Left ventricle myocardium inferior (tissue), 1 donor: ENCODE measurements around the gene TMC7. TPM values are rescaled to one million over a fixed set of nuclear protein-coding genes. Genes with fewer than 3 reads are reported as not detected.

Experiments
- DNase-seq: peaks from one replicate; pipeline ENCODE4 v3.0.0-alpha.2; 2020
- H3K27ac ChIP-seq: fragments of 200-600 bp; replicated peaks from 2 replicates; pipeline ENCODE4 v1.8.0; 2021
- H3K27me3 ChIP-seq: fragments of 200-600 bp; 2 replicates; pipeline ENCODE4 v1.8.0; 2021; ENCODE audit warnings: low read depth
- H3K36me3 ChIP-seq: fragments of 200-600 bp; 2 replicates; pipeline ENCODE4 v1.8.0; 2021
- H3K4me1 ChIP-seq: fragments of 200-600 bp; 2 replicates; pipeline ENCODE4 v1.8.0; 2021
- H3K4me3 ChIP-seq: fragments of 200-600 bp; 2 replicates; pipeline ENCODE4 v1.8.0; 2021; ENCODE audit warnings: mild to moderate bottlenecking, moderate library complexity
- H3K9me3 ChIP-seq: fragments of 200-600 bp; replicated peaks from 2 replicates; pipeline ENCODE4 v1.8.0; 2021
- intact Hi-C: fragments of 100-400 bp; cut with micrococcal nuclease; formaldehyde crosslinking; loops from one replicate; pipeline ENCODE4 v1.11.0; 2022
- total RNA-seq: library from RNA; stranded (reverse); fragmentation: NEBNext Ultra II Directional; extraction: Animal tissue kit (Norgen Biotek cat#: 25700); gene quantifications from one replicate; pipeline ENCODE4 v1.2.1, GENCODE V29; 2021
- TF ChIP-seq, protein P1 (sequence below): fragments of 200-600 bp; IDR thresholded peaks from 2 replicates; pipeline ENCODE4 v1.8.0; 2021; ENCODE audit warnings: antibody characterized with exemption, mild to moderate bottlenecking, borderline replicate concordance
- donor health status: DM: no; HTN: yes; CAD: no; lungs with severe emphysema.

Gene TMC7
- total RNA-seq, 1 donor from 2014 or later: 0.69 TPM

DNA sequence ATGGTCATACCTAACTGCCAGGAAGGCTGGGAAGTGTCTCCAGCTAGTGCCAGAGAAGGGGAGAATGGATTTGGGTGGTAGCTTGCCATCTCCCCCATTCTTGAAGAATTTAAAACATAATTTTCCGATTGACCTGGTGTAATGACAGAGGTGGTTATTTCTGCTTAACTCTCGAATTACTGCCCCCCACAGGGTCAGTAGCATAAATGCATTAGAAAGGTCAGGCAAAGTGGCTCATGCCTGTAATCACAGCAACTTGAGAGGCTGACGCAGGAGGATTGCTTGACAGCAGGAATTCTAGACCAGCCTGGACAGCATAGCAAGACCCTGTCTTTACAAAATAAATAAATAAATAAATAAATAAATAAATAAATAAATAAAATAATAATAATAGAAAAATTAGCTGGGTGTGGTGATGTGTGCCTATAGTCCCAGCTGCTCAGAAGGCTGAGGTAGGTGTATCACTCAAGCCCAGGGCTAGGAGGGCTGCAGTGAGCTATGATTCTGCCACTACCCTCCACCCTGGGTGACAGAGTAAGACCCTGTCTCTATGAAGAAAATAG lies 27.5 kb downstream of the TMC7 start:
- Histone ChIP-seq H3K4me1 (peaks cover 3% of the 10 kb centered on the region), H3K9me3 (peaks cover 13% of the 10 kb centered on the region), H3K4me3 (no peak overlapping the region), H3K27ac (no peak overlapping the region), H3K36me3 (peaks cover 9% of the 10 kb centered on the region), H3K27me3 (no peaks in the 10 kb centered on the region)
- DNase-seq: no peak
- intact Hi-C loops: no loop called here
- TF ChIP-seq, protein P1, sequence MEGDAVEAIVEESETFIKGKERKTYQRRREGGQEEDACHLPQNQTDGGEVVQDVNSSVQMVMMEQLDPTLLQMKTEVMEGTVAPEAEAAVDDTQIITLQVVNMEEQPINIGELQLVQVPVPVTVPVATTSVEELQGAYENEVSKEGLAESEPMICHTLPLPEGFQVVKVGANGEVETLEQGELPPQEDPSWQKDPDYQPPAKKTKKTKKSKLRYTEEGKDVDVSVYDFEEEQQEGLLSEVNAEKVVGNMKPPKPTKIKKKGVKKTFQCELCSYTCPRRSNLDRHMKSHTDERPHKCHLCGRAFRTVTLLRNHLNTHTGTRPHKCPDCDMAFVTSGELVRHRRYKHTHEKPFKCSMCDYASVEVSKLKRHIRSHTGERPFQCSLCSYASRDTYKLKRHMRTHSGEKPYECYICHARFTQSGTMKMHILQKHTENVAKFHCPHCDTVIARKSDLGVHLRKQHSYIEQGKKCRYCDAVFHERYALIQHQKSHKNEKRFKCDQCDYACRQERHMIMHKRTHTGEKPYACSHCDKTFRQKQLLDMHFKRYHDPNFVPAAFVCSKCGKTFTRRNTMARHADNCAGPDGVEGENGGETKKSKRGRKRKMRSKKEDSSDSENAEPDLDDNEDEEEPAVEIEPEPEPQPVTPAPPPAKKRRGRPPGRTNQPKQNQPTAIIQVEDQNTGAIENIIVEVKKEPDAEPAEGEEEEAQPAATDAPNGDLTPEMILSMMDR: no peak

DNA sequence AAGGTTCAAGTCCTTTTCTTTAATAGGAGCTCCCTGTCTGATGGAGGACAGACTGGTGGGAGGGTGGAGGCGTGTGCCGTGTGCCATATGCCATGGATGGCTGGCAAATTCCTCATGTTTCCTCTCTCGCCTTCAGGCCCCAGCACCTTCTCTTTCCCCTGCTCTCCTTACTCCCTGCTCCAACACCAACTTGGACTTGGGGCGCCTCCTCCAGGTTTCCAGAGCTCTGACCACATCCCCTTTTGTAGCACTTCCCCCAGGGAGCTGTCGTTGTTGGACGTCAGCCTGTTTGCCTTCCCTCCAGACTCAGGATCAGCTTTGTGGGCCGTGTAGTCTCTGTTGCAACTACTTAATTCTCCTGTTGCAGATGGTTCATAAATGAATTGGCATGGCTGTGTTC lies 30.7 kb downstream of the TMC7 start:
- intact Hi-C loops: no loop called here
- Histone ChIP-seq H3K27ac (no peak overlapping the region), H3K4me3 (no peak overlapping the region), H3K27me3 (no peaks in the 10 kb centered on the region), H3K4me1 (no peaks in the 10 kb centered on the region), H3K36me3 (peaks cover 9% of the 10 kb centered on the region), H3K9me3 (peaks cover 8% of the 10 kb centered on the region)
- DNase-seq: no peak
- TF ChIP-seq, protein P1: no peak

DNA sequence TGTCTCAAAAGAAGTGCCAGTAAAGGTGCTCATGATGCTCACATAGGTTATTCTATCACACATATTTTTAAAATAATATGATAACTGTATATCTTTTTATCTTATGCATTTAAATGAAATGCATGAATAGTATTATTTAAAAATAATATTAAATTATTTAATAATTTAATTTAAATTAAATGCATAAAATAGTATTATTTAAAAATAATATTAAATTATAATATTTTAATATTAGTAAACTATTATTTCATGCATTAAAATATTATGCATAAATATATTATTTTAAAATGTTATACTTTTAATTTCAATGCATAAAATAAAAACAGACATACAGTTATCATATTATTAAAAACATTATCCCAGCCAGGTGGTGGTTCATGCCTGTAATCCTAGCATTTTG lies 33.4 kb downstream of the TMC7 start:
- Histone ChIP-seq H3K4me3 (no peak overlapping the region), H3K27me3 (no peaks in the 10 kb centered on the region), H3K9me3 (peaks cover 6% of the 10 kb centered on the region), H3K27ac (no peak overlapping the region), H3K4me1 (no peaks in the 10 kb centered on the region), H3K36me3 (peaks cover 6% of the 10 kb centered on the region)
- TF ChIP-seq, protein P1: no peak
- DNase-seq: no peak
- intact Hi-C loops: no loop called here

DNA sequence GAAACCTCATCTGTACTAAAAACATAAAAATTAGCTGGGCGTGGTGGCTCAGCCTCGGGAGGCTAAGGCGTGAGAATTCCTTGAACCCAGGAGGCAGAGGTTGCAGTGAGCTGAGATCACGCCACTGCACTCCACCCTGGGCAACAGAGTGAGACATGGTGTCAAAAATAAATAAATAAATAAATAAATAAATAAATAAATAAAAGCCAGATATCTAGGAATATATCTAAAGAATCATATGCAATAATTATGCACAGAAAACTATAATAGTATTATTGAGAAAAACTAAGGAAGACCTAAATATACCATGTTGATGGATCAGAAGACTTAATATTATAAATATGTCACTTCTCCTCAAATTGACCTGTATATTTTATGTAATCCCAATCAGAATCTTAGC lies 37.0 kb downstream of the TMC7 start:
- no peak overlapping the region for H3K4me3 ChIP-seq
- intact Hi-C loops: no loop called here
- TF ChIP-seq, protein P1: no peak
- no peak overlapping the region for H3K27ac ChIP-seq
- peaks cover 6% of the 10 kb centered on the region for H3K9me3 ChIP-seq
- DNase-seq: no peak
- H3K36me3 ChIP-seq: peaks cover 14% of the 10 kb centered on the region
- H3K4me1 ChIP-seq: no peaks in the 10 kb centered on the region
- H3K27me3 ChIP-seq: no peaks in the 10 kb centered on the region

DNA sequence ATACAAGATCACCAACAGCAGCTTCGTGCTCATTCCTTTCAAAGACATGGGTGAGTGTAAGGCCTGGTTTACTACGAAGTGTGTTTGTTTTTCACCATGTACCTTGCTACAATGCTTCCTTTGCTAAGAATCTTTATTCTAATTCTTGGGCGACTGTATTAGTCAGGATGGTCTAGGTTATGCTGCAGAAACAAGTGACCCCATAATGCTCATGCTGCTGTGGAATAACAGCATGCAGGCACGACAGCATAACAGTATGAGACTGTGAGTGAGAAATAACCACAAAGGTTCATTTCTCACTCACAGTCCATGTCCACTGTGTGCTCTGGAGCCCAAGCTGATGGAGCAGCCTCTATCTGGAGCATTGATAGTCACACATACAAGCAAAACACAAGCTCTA lies 38.0 kb downstream of the TMC7 start:
- no peaks in the 10 kb centered on the region for H3K27me3 ChIP-seq
- no peak overlapping the region for H3K27ac ChIP-seq
- H3K4me1 ChIP-seq: no peaks in the 10 kb centered on the region
- TF ChIP-seq, protein P1: no peak
- H3K36me3 ChIP-seq: peaks cover 14% of the 10 kb centered on the region
- no peak overlapping the region for H3K4me3 ChIP-seq
- intact Hi-C loops: no loop called here
- DNase-seq: no peak
- peaks cover 6% of the 10 kb centered on the region for H3K9me3 ChIP-seq
